ENCODE measurements around the gene DOK5.

DNA sequence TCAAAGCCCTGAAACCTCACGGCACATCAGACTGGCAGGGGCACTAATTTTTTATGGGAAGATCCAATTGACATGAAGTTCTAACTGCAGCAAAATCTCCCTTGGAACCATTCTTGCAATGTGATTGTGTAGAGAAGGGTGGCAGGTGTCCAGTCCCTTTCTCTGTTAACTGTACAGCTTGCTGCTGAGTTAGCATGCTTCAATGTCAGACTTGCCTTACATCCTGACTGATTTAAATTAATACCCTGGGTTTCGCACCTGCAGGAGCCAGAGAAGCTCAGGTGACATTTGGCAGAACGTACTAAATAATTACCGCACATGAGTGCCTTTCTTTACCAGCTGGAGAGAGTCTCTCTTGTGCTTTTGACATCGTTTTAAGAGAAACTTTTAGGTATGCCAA, 123.0 kb downstream of the DOK5 start:
- TF ChIP-seq, protein P1, sequence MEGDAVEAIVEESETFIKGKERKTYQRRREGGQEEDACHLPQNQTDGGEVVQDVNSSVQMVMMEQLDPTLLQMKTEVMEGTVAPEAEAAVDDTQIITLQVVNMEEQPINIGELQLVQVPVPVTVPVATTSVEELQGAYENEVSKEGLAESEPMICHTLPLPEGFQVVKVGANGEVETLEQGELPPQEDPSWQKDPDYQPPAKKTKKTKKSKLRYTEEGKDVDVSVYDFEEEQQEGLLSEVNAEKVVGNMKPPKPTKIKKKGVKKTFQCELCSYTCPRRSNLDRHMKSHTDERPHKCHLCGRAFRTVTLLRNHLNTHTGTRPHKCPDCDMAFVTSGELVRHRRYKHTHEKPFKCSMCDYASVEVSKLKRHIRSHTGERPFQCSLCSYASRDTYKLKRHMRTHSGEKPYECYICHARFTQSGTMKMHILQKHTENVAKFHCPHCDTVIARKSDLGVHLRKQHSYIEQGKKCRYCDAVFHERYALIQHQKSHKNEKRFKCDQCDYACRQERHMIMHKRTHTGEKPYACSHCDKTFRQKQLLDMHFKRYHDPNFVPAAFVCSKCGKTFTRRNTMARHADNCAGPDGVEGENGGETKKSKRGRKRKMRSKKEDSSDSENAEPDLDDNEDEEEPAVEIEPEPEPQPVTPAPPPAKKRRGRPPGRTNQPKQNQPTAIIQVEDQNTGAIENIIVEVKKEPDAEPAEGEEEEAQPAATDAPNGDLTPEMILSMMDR (IDR thresholded peaks at IDR 0.05; ENCODE audit: low read depth, low read length): no peak
- TF ChIP-seq, protein P2, sequence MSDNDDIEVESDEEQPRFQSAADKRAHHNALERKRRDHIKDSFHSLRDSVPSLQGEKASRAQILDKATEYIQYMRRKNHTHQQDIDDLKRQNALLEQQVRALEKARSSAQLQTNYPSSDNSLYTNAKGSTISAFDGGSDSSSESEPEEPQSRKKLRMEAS (IDR thresholded peaks at IDR 0.05; ENCODE audit: low read depth, low read length): no peak
- TF ChIP-seq POLR2A (IDR thresholded peaks at IDR 0.05; ENCODE audit: extremely low read depth, insufficient read length) (no peak), MYC (IDR thresholded peaks at IDR 0.05; ENCODE audit: low read depth, low read length) (no peak)

Data from NB4 (cell line).